ACHN (cell line): ENCODE measurements around the gene AQP10.
"Not testable (repeated sequence)": the region's sequence is repeated elsewhere in the genome, so short reads cannot be mapped to it uniquely, and the experiment has no call there.

Source experiments
- DNase-seq: peaks from one replicate; pipeline ENCODE4 v3.0.0-alpha.2; 2015
- in situ Hi-C: cut with HindIII; loops from 2 replicates; pipeline ENCODE4 v1.10.0; 2017; ENCODE audit warnings: low sequenced_read_pairs, low pct_ligation_motif_present, low pct_unique_long_range_greater_than_20kb

The AQP10 gene

DNA sequence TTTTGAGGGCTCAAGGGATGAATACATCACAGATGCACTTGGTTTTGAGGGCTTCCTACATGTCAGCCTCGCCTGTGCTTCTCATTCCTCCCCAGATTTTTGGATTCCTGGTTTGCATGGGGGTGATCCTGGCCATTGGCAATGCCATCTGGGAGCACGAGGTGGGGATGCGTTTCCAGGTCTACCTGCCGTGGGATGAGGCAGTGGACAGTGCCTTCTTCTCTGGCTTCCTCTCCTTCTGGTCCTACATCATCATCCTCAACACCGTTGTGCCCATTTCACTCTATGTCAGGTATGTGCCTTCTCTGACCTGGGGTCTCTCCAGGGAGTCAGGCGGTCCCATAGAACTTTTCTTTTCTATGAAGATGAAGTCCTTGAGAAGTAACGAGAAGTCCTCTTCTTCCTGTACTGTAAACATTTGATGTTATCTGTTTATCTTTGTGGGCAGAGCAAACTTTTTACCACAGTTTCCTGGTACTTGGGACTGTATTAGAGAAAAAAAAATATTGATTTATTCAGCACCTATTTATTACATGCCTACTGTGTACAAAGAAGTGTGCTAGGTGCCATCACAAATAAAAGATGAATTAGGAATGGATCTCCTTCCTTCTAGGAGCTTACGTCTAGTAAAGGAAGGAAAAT, 16.5 kb downstream of the AQP10 start:
- DNase-seq = no peak
- in situ Hi-C loops = no loop called here

DNA sequence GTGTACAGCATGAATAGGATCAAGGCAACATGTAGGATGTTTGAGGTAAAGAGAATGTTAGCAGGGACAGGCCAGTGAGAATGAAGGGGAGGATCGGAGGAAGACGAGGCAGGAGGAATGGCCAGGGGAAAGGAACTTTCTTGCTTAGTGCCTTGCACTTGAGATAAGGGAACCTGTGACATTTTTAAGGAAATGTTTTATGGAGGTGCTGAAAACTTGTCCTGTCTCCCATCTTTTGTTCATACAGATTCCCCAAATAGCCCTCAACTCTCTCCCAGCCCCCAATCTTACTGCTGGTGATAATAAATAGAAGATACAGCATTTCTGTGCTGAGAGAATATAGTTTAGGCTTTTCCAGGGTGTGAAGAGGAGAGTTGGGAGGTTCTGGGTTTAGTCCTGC, 18.0 kb downstream of the AQP10 start:
- in situ Hi-C loops = no loop called here

DNA sequence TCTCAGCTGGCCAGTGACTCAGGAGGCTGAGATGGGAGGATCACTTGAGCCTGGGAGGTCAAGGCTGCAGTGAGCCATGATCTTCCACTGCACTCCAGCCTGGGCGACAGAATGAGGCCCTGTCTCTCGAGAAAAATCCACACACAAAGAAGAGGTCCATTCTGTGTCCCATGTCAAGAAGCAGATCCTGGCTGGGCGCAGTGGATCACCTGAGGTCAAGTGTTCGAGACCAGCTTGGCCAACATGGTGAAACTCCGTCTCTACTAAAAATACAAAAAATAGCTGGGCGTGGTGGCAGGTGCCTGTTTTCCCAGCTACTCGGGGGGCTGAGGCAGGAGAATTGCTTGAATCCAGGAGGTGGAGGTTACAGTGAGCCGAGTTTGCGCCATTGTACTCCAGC, 20.5 kb downstream of the AQP10 start:
- DNase-seq, in situ Hi-C loops: not testable (repeated sequence)

More for the DNA sequence above, 18.0 kb downstream of the AQP10 start:
- DNase-seq = no peak

DNA sequence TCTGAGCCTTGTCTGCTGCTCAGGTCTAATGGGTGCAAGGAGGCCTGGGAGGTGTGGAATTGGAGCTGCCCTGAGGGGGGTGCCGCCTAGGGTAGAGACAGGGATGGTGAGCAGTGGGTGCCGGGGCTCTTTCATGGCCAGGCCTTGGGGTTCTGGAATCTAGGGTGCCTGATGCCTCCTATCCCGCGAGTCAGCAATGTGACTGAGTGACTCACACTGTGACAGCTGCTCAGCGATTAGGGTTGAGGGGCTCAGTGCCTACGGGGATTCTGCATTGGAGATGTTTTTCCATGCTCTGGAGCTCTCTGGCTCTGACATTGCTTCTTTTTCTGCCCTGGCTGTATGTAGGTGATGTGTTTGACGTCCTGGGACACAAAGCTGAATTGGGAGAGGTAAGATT, 21.2 kb downstream of the AQP10 start:
- no peak for DNase-seq
- in situ Hi-C loops = no loop called here

DNA sequence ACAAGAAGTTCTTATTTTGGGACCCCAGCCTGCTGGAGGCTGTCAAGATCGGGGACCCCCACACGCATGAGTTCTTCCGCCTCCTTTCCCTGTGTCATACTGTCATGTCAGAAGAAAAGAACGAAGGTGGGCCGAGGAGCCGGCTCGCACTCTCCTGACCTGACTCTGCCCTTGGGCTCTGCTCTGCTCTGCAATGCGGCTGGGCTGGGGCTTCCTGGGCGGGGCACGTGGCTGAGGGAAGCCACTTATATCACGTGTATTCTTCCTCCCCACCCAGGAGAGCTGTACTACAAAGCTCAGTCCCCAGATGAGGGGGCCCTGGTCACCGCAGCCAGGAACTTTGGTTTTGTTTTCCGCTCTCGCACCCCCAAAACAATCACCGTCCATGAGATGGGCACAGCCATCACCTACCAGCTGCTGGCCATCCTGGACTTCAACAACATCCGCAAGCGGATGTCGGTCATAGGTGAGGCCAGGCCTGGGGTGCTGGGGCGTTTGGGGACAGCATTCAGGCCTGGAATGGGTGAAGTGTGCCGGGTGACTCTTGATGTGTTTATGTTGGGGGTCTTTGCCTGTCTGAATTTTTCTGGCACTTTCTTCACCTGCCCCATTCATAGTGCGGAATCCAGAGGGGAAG, 22.1 kb downstream of the AQP10 start:
- no peak for DNase-seq
- in situ Hi-C loops = no loop called here

DNA sequence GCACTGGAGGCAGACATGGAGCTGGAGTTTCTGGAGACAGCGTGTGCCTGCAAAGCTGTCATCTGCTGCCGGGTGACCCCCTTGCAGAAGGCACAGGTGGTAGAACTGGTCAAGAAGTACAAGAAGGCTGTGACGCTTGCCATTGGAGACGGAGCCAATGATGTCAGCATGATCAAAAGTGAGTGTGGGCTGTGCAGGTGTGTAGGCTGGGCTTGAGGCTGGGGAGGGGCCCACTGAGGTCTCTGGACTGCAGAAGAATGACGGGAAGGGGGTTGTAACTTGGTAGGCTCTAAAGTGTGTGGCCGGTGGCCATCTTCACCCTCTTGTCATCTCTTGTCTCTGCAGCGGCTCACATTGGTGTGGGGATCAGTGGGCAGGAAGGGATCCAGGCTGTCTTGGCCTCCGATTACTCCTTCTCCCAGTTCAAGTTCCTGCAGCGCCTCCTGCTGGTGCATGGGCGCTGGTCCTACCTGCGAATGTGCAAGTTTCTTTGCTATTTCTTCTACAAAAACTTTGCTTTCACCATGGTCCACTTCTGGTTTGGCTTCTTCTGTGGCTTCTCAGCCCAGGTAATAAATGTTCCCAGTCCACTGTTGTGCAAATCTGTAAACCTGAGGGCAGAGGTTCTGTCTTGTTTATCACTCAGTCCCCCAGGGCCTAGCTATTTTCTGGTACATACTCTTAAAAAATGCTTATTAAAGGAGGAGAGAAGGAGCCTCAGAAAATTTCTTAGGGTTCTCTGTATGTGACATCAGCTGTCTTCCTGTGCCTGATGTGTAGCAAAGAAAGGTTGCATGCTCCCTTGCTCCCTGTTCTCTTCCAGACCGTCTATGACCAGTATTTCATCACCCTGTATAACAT, 24.3 kb downstream of the AQP10 start:
- peak; percentile 47 for DNase-seq
- in situ Hi-C loops = no loop called here

DNA sequence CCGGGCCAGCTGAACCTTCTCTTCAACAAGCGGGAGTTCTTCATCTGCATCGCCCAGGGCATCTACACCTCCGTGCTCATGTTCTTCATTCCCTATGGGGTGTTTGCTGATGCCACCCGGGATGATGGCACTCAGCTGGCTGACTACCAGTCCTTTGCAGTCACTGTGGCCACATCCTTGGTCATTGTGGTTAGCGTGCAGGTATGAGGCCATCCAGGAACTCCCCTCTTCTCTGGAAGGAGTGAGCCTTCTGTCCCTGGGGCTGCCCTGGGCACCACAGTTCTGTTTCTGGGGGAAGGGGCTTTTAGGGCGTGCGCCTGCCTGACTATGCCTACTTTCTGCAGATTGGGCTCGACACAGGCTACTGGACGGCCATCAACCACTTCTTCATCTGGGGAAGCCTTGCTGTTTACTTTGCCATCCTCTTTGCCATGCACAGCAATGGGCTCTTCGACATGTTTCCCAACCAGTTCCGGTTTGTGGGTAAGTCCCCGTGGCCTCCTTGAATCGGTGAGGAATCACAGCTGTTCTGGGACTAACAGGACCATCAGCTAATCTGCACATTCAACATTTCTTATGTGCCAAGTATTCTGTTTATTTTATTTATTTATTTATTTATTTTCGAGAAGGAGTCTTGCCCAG, 25.5 kb downstream of the AQP10 start:
- in situ Hi-C loops = no loop called here
- DNase-seq = no peak

DNA sequence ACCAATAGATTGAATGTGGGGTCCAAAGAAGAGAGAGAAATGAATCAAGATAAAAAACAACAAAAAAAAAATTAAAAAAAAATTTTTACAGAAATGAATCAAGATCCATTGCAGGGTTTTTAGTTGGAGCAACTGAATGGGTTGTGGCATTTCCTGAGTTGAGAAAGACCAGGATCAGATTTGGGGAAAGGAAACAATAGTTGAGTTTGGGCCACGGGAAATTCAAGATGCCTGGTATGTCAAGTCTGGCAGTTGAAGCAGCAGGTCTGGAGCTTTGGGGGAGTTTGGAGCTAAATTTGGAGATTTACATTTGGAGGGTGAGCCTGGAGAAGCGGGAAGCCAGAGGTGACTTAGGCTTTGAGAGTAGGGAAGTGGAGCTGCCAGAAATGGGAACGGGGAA, 27.1 kb downstream of the AQP10 start:
- in situ Hi-C loops = no loop called here
- no peak for DNase-seq

DNA sequence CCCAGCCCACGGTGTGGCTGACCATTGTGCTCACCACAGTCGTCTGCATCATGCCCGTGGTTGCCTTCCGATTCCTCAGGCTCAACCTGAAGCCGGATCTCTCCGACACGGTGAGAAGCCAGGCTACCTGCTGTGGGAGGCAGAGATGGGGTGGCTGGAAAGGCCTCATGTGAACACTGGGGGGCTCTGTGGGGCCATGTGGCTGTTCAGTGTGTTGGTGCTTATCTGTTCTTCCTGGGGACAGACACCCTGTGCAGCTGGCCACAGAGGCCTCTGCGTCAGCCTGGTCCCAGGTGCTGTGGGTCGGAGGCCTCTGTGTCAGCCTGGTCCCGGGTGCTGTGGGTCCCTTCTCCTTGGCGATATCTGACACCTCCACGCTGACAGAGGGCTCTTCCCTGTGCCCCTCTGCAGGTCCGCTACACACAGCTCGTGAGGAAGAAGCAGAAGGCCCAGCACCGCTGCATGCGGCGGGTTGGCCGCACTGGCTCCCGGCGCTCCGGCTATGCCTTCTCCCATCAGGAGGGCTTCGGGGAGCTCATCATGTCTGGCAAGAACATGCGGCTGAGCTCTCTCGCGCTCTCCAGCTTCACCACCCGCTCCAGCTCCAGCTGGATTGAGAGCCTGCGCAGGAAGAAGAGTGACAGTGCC, 27.7 kb downstream of the AQP10 start:
- DNase-seq = no peak
- in situ Hi-C loops = no loop called here

DNA sequence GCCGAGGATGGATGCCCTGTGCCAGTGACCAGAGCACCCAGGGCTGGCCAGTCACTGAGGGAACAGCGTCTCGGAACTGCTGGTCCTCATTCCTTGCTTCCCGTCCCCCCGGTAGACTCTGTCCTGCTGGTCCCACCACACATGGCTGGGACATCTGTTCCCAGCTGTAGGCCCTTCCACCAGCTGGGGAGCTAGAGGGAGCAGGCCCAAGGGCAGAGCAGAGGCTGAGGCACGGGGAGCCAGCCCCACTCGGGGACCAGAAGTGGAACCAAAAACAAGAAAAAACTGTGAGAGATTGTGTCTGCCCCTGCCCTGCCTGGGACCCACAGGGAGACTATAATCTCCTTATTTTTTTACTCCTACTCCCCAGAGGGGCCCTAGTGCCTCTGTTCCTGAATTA, 28.2 kb downstream of the AQP10 start:
- no peak for DNase-seq
- in situ Hi-C loops = no loop called here

DNA sequence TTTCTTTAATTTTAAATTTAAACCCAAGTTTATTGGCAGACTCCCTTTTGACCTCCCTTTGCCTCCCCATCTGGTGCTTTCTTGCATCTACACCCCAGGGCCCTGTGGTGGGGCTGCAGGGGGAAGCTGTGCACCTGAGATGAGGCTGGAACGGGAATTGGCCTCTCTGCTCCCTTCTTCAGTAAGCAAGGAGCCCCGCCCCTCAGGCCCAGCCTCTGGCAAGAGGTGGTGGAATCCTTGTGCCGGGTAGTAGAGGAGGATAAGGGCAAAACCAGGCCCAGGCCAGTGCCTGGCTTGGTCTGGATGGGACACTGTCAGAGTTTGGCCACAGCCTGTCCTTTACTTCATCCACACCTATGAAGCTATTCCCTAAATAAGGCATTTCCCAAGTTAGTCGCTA, 29.5 kb downstream of the AQP10 start:
- DNase-seq = no peak
- in situ Hi-C loops = no loop called here

DNA sequence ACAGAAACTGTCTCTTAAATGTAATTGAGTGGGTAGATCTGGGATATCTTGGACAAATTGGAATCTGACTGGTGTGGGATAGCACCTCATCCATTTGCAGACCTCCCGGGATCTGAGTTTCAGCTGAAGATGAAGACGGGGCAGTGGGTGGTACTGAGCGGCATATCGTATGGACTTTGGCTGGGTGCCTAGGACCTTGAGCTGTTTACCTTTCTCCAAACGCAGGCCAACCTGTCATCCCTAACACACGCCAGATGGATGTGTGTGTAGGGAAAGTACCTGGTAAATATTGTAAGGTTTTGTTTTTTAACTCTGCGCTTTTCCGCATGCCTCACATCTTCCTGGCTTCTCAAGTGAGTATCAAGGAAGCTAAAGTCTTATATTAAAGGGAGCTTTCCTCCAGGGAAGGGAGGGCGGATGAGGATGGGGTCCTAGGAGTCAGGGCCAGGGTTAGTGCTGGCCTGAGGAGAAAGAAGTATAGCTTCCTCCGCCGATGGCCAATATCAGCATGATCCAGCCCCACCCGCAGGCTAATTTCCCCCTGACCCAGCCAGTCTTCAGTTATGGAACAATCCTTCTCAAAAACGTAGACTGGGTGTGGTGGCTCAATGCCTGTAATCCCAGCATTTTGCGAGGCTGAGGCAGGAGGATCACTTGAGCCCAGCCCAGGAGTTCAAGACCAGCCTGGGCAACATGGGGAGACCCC, 30.6 kb downstream of the AQP10 start:
- no peak for DNase-seq
- in situ Hi-C loops = no loop called here

DNA sequence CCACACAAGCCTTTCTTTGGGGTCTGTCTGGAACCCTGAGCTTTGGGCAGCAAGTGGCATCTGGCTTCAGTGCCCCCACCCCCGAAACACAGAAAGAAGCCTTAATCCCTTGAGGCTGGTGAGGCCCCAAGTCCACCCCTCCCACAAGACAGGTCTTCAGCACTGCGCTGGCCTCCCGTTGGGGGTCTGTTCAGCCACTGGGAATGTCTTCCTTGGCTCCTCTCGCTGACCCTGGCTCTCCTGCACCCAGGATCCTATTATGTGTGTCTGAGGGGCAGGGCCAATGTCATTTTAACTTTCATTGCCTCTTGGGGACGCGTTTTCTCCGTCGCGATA, 31.3 kb downstream of the AQP10 start:
- in situ Hi-C loops = no loop called here
- DNase-seq = no peak

DNA sequence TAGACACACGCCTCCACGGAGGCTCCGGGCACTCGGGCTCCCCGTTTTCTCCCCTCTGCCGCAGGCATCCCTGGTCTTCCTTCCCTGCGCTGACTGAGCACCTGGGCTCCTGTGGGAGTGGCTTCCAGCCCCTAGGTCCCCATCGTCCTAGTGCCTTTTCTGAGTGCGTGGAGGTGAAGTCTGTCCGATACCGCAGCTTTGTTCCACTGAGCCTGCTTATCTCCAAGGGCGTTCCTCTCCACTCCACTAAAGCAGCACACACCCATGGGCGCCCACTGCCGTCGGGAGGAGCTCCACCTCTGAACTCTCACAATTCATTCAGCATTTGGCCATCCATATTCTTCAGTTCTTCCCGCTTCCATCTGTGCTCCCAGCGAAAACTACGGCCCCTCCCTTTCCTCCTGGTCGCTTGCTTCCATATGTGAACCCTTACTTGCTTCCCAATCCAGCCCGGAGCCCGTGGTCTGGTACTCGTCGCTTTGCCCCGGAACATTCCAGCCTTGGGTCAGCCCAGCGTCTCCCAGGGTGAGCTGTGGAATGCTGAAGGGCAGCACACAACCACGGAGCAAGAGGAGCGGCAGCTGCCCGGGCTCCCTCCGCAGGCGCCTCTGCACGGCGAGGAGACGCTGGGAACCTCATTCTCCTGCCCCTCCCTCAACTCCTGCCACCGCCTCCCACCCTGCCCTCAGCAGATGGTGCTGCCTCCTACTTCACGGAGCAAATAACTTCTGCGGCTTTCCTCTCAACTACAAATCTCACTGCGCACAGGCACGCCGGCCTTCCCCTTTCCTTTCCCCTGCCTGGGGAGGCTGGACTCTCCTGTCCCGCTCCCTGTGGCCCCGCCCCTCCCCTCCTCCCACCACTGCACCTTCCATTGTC, 31.9 kb downstream of the AQP10 start:
- in situ Hi-C loops = no loop called here

DNA sequence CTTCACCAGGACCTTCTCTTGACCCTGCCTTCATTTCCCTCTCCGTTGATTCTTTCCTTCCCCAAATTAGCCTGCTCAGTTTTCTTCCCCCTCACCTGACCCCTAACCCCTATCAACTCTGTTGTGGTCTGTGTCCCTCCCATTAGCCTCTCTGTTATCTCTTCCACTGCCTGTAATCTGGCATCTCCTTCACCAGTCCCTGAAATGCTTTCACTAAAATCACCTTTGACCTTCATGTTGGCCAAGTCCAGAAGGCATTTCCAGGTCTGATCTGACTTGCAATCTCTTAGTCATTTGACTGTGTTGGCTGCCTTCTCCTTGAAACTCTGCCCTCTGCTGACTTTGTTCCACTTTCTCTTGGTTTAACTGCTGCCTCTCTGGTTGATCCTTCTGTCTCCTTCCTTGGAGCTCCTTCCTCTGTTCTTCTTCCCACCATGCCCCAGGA, 32.6 kb downstream of the AQP10 start:
- in situ Hi-C loops = no loop called here
- peak; percentile 73 for DNase-seq

More for the DNA sequence above, 31.9 kb downstream of the AQP10 start:
- DNase-seq = peak; percentile 68

DNA sequence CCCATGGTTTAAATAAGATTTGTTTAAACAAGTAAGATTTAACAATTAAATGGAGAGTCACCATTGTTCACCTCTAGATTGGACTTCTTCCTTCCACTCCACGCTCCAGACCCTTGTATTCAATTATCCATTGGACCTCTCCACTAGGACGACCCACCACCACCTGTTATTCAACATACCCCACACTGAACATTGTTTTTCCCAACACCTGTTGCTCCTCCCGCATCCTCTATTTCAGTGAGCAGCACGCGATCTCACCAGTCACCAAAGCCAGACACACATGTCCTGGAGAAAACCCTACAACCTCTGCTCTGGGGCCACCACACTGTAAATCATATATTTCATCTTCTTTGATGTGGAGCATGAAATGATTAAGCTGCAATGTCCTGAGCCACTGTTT, 33.1 kb downstream of the AQP10 start:
- in situ Hi-C loops = no loop called here
- DNase-seq = no peak

DNA sequence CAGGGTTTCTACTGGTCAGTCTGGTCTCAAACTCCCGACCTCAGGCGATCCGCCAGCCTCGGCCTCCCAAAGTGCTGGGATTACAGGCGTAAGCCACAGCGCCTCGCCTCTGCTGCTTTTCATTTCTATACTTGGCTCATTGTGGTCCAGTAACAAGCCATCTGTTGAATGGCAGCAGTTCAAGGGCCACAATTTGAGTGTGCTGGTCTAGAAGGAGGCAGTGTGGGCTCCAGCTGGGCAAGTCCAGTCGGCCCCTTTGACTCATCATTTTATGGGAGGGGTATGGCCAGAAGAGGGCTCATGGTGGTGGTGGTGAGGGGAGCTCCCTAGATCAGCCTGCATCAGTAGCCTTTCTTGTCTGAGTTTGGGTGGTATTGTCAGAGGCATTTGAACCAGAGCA, 37.6 kb downstream of the AQP10 start:
- in situ Hi-C loops = no loop called here

More for the DNA sequence above, 37.6 kb downstream of the AQP10 start:
- DNase-seq = no peak
